HG03457 (cell line): Measurements from ENCODE around the gene PMVK.

Experiments used
- ATAC-seq: cut with Tn5 transposase; IDR thresholded peaks from one replicate; pipeline ENCODE4 v1.9.1; 2021; ENCODE audit warnings: moderate number of reproducible peaks; ENCODE audit not compliant: unreplicated experiment

PMVK gene

GRCh38 chr1:154881820-154882535 lies 54.5 kb downstream of the PMVK start:
- no peak for ATAC-seq

- no peak for ATAC-seq
Observed at GRCh38 chr1:154880671-154881070, 55.8 kb downstream of the PMVK start.

- ATAC-seq = no peak
Observed at GRCh38 chr1:154879038-154879421, 57.5 kb downstream of the PMVK start.

GRCh38 chr1:154878371-154879037 lies 58.0 kb downstream of the PMVK start:
- no peak for ATAC-seq

GRCh38 chr1:154877370-154877974 lies 59.0 kb downstream of the PMVK start:
- no peak for ATAC-seq

- no peak for ATAC-seq
Observed at GRCh38 chr1:154876842-154877369, 59.6 kb downstream of the PMVK start.
